Measurements from ENCODE around the gene UGT1A1.

DNA sequence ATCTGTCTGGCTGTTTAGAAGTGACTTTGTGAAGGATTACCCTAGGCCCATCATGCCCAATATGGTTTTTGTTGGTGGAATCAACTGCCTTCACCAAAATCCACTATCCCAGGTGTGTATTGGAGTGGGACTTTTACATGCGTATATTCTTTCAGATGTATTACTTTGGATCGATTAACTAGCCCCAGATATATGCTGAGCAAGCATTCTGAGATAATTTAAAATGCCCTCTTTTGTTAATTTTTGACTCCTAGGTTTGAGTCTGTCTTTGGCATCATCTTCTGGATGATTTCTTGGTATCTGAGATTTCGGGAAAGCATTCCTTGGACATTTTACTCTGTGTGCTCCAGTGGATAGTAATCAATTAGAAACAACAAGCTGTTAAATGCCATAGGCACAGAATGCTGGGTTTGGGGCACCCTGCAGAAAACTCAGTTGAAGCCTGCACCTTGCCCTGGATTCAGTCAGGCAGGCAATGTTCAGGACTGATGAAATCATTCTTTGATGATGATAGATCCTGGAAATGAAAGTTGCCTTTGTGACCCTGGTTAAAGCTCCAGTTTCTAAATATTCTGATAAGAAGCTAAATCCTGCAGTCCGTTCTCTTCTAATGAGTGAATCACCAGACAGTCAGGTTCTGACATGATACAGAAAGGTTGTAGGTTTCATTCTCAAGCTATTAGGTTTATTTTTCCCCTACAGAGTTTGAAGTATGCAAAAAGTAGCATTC, 1.1 kb downstream of the UGT1A1 start:
- TF ChIP-seq EZH2 (IDR thresholded peaks at IDR 0.05; ENCODE audit: insufficient read depth, poor library complexity, severe bottlenecking) (no peak), EZH2phosphoT487 (IDR thresholded peaks at IDR 0.05; ENCODE audit: insufficient read depth, low read depth) (no peak)

Data from GM23248 (cell line).